ENCODE data around the gene INKA1. TPM values are rescaled to one million over a fixed set of nuclear protein-coding genes. Genes with fewer than 3 reads are reported as not detected.
"Not testable (repeated sequence)": the region's sequence is repeated elsewhere in the genome, so short reads cannot be mapped to it uniquely, and the experiment has no call there.

The INKA1 gene
- total RNA-seq, 1 donor from 2014 or later: 5.3 TPM

DNA sequence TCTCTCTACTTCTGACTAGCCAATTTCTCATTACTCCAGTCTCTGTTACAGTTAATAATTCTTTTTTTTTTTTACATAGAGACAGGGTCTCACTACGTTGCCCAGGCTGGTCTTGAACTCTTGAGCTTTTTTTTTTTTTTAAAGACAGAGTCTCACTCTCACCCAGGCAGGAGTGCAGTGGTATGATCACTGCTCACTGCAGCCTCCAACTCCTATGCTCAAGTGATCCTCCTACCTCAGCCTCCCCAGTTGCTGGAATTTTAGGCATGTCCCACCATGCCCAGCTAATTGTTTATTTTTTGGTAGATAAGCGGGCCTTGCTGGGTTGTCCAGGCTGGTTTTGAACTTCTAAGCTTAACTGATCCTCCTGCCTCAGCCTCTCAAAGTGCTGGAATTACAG lies 30.4 kb upstream of the INKA1 start:
- TF ChIP-seq, protein P1, sequence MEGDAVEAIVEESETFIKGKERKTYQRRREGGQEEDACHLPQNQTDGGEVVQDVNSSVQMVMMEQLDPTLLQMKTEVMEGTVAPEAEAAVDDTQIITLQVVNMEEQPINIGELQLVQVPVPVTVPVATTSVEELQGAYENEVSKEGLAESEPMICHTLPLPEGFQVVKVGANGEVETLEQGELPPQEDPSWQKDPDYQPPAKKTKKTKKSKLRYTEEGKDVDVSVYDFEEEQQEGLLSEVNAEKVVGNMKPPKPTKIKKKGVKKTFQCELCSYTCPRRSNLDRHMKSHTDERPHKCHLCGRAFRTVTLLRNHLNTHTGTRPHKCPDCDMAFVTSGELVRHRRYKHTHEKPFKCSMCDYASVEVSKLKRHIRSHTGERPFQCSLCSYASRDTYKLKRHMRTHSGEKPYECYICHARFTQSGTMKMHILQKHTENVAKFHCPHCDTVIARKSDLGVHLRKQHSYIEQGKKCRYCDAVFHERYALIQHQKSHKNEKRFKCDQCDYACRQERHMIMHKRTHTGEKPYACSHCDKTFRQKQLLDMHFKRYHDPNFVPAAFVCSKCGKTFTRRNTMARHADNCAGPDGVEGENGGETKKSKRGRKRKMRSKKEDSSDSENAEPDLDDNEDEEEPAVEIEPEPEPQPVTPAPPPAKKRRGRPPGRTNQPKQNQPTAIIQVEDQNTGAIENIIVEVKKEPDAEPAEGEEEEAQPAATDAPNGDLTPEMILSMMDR (IDR thresholded peaks at IDR 0.05): no peak
- Histone ChIP-seq H3K27me3 (ENCODE audit: low read depth) (no peaks in the 10 kb centered on the region), H3K9me3 (no peaks in the 10 kb centered on the region), H3K27ac (no peak overlapping the region), H3K4me3 (no peak overlapping the region), H3K36me3 (peaks cover 34% of the 10 kb centered on the region), H3K4me1 (peaks cover 17% of the 10 kb centered on the region)
- ATAC-seq: no peak
- intact Hi-C loops (cut with DNase I): no loop called here
- DNase-seq: no peak

DNA sequence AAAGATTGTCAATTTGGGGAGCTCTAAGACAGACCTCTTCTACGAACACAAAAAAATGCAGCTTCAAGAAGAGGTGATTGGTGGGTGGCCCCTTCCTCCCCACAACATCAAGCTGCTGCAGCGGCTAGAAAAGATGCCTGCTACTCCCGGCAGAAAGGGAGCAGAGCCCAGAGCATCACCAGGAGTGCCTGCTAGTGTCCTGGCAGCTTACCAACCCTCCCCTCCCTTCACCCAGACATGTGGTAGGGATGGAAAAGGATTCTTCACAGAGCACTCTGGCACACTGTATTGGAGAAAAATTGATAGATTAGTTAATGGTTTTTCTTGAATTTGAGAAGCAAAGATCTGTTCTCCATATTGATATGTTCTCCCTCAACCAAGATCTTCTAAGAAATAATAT lies 27.5 kb upstream of the INKA1 start:
- DNase-seq (no peak), ATAC-seq (no peak)
- H3K4me1 ChIP-seq: peaks cover 12% of the 10 kb centered on the region
- no peak overlapping the region for H3K27ac ChIP-seq
- H3K27me3 ChIP-seq (ENCODE audit: low read depth): no peaks in the 10 kb centered on the region
- H3K9me3 ChIP-seq: no peaks in the 10 kb centered on the region
- H3K4me3 ChIP-seq: no peak overlapping the region
- TF ChIP-seq, protein P1 (IDR thresholded peaks at IDR 0.05): no peak
- H3K36me3 ChIP-seq: peaks cover 27% of the 10 kb centered on the region
- intact Hi-C loops (cut with DNase I): no loop called here

DNA sequence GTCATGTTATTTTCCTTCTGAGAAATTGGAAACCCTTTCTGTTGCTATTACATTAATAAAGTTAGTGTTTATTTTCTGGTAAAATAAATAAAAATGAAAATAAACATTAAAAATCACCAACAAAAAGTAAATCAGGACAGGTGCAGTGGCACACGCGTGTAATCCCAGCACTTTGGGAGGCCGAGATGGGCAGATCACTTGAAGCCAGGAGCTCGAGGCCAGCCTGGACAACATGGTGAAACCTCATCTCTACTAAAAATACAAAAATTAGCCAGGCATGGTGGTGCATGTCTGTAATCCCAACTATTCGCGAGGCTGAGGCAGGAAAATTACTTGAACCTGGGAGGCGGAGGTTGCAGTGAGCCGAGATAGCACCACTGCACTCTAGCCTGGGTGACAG lies 27.0 kb upstream of the INKA1 start:
- H3K27me3 ChIP-seq (ENCODE audit: low read depth); intact Hi-C loops (cut with DNase I); H3K27ac ChIP-seq; DNase-seq; H3K9me3 ChIP-seq; ATAC-seq; H3K4me3 ChIP-seq: not testable (repeated sequence)
- Histone ChIP-seq H3K36me3 (peaks cover 29% of the 10 kb centered on the region), H3K4me1 (peaks cover 14% of the 10 kb centered on the region)

DNA sequence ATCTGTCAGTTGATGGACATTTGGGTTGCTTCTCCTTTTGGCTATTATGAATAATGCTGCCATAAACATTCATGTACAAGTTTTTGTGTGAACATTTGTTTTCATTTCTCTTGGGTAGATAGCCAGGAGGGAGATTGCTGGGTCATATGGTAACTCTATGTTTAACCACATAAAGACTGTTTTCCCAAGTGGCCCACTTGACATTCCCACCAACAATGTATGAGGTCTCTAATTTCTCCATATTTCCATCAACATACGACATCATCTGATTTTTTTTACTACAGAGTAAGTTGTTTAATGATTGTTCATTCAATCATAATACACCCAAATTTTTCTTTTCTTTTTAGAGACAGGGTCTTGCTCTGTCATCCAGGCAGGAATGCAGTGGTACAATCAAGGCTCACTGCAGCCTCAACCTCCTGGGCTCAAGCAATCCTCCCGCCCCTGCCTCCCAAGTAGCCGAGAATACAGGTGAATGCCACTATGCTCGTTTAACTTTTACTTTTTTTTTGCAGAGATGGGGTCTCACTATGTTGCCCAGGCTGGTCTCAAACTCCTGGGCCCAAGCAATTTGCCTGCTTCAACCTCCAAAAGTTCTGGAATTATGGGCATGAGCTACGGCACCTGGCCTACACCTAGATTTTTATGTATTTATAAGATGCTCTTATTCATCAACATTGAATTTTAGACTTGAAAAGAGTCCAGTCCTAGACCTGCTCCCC lies 23.5 kb upstream of the INKA1 start:
- DNase-seq (no peak), ATAC-seq (no peak)
- H3K36me3 ChIP-seq: peaks cover 56% of the 10 kb centered on the region
- H3K4me3 ChIP-seq: no peak overlapping the region
- H3K4me1 ChIP-seq: peaks cover 36% of the 10 kb centered on the region
- H3K27me3 ChIP-seq (ENCODE audit: low read depth): no peaks in the 10 kb centered on the region
- intact Hi-C loops (cut with DNase I): no loop called here
- H3K27ac ChIP-seq: no peak overlapping the region
- H3K9me3 ChIP-seq: no peaks in the 10 kb centered on the region
- TF ChIP-seq, protein P1 (IDR thresholded peaks at IDR 0.05): no peak

DNA sequence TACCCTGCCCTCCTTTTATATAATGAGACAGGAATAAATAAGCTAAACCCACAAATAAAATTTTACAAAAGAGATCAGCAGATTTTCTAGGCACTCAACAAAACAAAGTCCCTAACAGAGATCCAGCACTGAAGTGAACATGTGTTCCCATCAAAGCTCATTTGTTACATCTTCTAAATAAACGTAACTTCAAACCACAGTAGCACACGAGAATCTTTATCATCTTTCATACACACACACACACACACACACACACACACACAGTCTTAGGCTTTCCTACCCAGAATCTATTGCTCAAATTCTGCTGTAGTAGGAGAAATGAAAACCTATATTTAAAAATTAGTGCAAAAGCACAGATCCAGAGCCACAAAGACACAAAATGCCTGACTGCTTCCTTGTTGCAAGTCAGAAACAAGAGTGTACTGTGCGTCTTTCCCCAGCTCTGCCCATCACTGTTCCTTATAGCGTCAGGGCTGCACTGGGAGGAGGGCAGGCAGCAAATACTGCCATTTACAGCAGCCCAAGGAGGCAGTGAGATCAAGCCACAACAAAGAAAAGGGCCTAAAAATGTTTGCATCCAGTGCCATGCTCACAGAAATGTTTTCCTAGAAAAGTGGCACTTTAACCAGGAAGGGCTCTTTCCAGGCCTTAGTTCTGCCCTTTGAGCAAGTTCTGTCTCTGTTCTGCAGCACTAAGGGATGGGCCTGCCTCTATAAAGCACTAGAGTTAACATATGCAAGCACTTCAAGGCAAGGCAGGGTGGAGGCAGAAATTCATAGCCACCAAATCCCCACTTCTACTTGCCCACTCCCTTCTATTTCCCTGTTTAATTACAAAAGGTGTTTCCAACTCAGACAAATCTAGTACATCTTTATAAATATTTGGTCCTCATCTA lies 22.7 kb upstream of the INKA1 start:
- peak in 1 of 2 donors; percentile 43 for ATAC-seq
- DNase-seq: no peak
- H3K4me3 ChIP-seq: no peak overlapping the region
- no peak overlapping the region for H3K27ac ChIP-seq
- TF ChIP-seq, protein P1 (IDR thresholded peaks at IDR 0.05): no peak
- H3K9me3 ChIP-seq: no peaks in the 10 kb centered on the region
- H3K36me3 ChIP-seq: peaks cover 51% of the 10 kb centered on the region
- peaks cover 44% of the 10 kb centered on the region for H3K4me1 ChIP-seq
- H3K27me3 ChIP-seq (ENCODE audit: low read depth): no peaks in the 10 kb centered on the region
- intact Hi-C loops (cut with DNase I): no loop called here

DNA sequence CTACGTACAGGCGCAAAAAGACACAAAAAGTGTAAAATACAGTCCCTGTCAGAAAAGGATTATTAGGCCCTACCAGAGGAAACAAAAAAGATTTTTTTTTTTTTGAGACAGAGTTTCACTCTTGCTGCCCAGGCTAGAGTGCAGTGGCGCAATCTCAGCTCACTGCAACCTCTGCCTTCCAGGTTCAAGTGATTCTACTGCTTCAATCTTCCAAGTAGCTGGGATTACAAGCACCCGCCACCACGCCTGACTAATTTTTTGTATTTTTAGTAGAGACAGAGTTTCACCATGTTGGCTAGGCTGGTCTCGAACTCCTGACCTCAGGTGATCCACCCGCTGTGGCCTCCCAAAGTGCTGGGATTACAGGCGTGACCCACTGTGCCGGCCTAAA lies 22.1 kb upstream of the INKA1 start:
- H3K27me3 ChIP-seq (ENCODE audit: low read depth); H3K4me3 ChIP-seq; H3K9me3 ChIP-seq; DNase-seq; H3K27ac ChIP-seq; intact Hi-C loops (cut with DNase I); ATAC-seq: not testable (repeated sequence)
- H3K4me1 ChIP-seq: peaks cover 49% of the 10 kb centered on the region
- H3K36me3 ChIP-seq: peaks cover 46% of the 10 kb centered on the region
